Measurements from ENCODE around the gene C2orf76. TPM values are rescaled to one million over a fixed set of nuclear protein-coding genes. Genes with fewer than 3 reads are reported as not detected.

Gene C2orf76
- total and polyA plus RNA-seq, 7 donors, result 4.1 to 9.3 (median 7.1) TPM

- DNase-seq (peak in 1 of 2 donors; percentile 45), ATAC-seq (peak in 2 of 4 donors; percentile 6 to 14)
- TF ChIP-seq, protein P1, sequence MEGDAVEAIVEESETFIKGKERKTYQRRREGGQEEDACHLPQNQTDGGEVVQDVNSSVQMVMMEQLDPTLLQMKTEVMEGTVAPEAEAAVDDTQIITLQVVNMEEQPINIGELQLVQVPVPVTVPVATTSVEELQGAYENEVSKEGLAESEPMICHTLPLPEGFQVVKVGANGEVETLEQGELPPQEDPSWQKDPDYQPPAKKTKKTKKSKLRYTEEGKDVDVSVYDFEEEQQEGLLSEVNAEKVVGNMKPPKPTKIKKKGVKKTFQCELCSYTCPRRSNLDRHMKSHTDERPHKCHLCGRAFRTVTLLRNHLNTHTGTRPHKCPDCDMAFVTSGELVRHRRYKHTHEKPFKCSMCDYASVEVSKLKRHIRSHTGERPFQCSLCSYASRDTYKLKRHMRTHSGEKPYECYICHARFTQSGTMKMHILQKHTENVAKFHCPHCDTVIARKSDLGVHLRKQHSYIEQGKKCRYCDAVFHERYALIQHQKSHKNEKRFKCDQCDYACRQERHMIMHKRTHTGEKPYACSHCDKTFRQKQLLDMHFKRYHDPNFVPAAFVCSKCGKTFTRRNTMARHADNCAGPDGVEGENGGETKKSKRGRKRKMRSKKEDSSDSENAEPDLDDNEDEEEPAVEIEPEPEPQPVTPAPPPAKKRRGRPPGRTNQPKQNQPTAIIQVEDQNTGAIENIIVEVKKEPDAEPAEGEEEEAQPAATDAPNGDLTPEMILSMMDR (IDR thresholded peaks at IDR 0.05), result no peak
- intact Hi-C loops (cut with DNase I), result loop anchor here in 1 of 2 donors (5.0 kb wide), 1 partner anchor 51 kb away; no protein-coding TSS in a partner anchor
- Histone ChIP-seq H3K4me3 (no peak overlapping the region), H3K27ac (peak overlapping the region; percentile 81), H3K36me3 (ENCODE audit: insufficient read depth in 1 of 2, low read depth in 1 of 2) (no peaks in the 10 kb centered on the region), H3K9me3 (no peaks in the 10 kb centered on the region), H3K27me3 (ENCODE audit: insufficient read depth in 3 of 3, low read length in 2 of 3) (no peaks in the 10 kb centered on the region), H3K4me1 (peaks cover 15% of the 10 kb centered on the region)
- WGBS, 3 donors, result 65 to 74% (median 69%) methylated on average over 4 of the region's 4 CpGs
Measured at GRCh38 chr2:119282996-119283511, 83.6 kb downstream of the C2orf76 start.

DNA sequence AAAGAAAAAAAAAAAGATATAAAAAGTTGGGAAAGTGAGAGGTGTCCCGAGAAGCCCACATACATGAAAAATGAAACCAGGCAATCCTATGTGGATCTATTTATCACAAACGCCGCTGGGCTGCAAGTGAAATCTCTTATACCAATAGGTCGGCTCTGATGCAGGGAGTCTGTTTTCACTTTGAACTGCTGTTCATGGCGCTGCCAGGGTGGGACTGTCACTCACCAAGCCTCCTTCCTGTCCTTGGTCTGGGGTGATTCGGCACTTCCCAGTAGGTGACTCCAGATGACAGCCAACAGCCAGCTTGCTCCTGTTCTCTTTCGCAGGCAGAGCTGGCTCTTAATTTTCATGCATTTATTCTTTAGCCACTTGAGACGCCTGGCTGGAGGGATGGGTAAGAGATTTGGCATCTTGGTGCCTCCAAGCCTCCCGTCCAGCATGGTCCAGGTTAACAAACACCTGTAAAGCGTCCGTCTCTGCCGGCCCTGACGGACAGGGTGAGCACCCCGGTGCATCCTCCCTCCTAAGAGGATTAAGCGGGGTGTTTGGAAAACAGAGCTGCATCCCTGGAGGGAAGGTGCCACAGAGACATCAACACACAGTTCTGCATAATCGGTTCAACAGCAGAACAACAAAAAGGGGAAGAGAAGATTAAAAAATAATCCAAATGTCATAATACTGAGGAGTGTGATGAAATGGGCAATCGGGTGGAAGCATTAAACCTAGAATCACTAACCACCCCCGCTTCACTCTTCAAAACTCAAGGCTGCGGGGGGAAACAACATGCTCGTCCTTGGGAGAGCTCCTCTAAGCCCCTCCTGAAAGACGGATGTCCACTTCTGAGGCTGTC is 84.3 kb downstream of the C2orf76 start:
- no peaks in the 10 kb centered on the region for H3K36me3 ChIP-seq (ENCODE audit: insufficient read depth in 1 of 2, low read depth in 1 of 2)
- 63 to 76% (median 70%) methylated on average over 21 of the region's 21 CpGs for WGBS, 3 donors
- H3K27me3 ChIP-seq (ENCODE audit: insufficient read depth in 3 of 3, low read length in 2 of 3), result no peaks in the 10 kb centered on the region
- H3K4me3 ChIP-seq, result no peak overlapping the region
- no peaks in the 10 kb centered on the region for H3K9me3 ChIP-seq
- H3K27ac ChIP-seq, result peak overlapping the region; percentile 81
- intact Hi-C loops (cut with DNase I), result loop anchor here in 1 of 2 donors (5.0 kb wide), 1 partner anchor 50 kb away; no protein-coding TSS in a partner anchor
- ATAC-seq (peak in 1 of 4 donors; percentile 31), DNase-seq (no peak)
- TF ChIP-seq, protein P1 (IDR thresholded peaks at IDR 0.05), result no peak
- peaks cover 15% of the 10 kb centered on the region for H3K4me1 ChIP-seq

- intact Hi-C loops (cut with DNase I), result loop anchor here in 1 of 2 donors (5.0 kb wide), 1 partner anchor 48 kb away; no protein-coding TSS in a partner anchor
- Histone ChIP-seq H3K36me3 (ENCODE audit: insufficient read depth in 1 of 2, low read depth in 1 of 2) (no peaks in the 10 kb centered on the region), H3K4me3 (no peak overlapping the region), H3K27ac (no peak overlapping the region), H3K4me1 (peaks cover 15% of the 10 kb centered on the region), H3K27me3 (ENCODE audit: insufficient read depth in 3 of 3, low read length in 2 of 3) (no peaks in the 10 kb centered on the region), H3K9me3 (no peaks in the 10 kb centered on the region)
- 66 to 79% (median 73%) methylated on average over 4 of the region's 4 CpGs for WGBS, 3 donors
- DNase-seq (no peak), ATAC-seq (no peak)
- TF ChIP-seq, protein P1 (IDR thresholded peaks at IDR 0.05), result no peak
Measured at GRCh38 chr2:119280680-119281079, 86.0 kb downstream of the C2orf76 start.

DNA sequence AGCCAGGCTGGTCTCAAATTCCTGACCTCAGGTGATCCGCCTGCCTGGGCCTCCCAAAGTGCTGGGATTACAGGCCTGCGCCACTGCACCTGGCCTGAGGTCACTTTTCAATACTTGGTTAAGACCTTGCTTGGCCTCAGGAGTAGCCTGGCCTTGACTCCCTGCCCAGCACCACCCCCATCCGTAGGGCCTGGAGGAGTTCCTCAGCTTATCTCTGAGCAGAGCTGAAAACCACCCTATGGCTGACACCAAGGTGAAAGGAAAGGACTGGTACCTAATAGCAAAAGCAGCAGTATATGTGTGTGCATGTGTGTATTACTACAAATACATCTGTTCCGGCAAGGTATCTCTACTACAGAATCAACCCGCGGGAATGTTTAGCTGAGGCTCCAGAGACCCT is 87.0 kb downstream of the C2orf76 start:
- TF ChIP-seq, protein P1 (IDR thresholded peaks at IDR 0.05), result no peak
- Histone ChIP-seq H3K4me1 (peaks cover 14% of the 10 kb centered on the region), H3K36me3 (ENCODE audit: insufficient read depth in 1 of 2, low read depth in 1 of 2) (no peaks in the 10 kb centered on the region), H3K27me3 (ENCODE audit: insufficient read depth in 3 of 3, low read length in 2 of 3) (no peaks in the 10 kb centered on the region), H3K4me3 (no peak overlapping the region), H3K27ac (peak overlapping the region; percentile 12), H3K9me3 (no peaks in the 10 kb centered on the region)
- ATAC-seq (no peak), DNase-seq (no peak)
- intact Hi-C loops (cut with DNase I), result loop anchor here in 1 of 2 donors (5.0 kb wide), 1 partner anchor 47 kb away; no protein-coding TSS in a partner anchor
- WGBS, 3 donors, result 61 to 84% (median 65%) methylated on average over 6 of the region's 6 CpGs
